NCI-H524 (cell line): ENCODE data around the gene PLPPR1.

ENCODE experiments used
- DNase-seq, 2 experiments: peaks; one replicate each; lab custom pipeline; 2025; lab: John Stamatoyannopoulos, UW

The PLPPR1 gene

DNA sequence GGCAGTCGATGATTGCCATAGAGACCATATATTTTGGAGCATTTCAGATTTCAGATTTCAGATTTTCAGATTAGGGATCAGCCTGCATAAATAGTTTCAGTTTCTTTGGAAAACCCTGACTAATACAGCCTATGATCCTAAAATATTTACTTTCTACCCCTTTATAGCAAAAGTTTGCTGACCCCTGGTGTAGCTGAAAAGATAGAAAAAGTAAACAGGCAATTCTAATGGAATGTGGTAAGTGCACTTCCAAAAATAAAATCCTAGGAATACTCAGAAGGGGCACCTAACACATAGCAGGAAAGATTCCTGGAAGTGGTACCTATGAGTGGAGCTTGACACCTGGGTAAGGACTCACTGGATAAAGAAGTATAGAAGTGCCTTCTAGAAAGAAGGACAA lies 321.8 kb downstream of the PLPPR1 start:
- no peak for DNase-seq

DNA sequence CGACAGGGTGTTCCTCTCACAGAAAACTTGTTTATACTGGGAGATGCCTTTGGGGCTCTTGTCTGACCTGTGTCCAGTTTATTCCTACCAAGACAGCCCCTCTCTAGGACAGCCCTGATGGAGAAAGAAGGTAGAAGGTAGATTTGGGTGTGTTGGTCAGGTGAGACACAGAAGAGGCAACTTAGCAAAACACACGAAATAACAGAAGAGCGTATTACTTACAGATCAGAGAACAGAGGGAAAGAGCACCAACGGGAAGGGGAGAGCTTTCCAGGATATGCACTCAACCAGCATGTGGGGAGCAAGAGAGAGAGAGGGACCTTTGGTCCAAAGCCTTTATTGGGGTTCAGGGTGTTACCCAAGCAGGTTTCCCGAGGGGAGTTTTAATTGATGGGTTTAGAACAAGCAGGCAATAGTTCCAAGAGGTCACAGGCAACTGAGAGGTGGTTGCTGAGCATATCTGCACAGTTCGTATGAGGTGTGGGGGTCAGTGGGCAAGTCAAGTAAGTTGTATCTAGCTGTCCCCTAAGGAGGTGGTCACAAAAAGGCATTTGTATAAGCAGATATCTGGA lies 324.5 kb downstream of the PLPPR1 start:
- no peak for DNase-seq

DNA sequence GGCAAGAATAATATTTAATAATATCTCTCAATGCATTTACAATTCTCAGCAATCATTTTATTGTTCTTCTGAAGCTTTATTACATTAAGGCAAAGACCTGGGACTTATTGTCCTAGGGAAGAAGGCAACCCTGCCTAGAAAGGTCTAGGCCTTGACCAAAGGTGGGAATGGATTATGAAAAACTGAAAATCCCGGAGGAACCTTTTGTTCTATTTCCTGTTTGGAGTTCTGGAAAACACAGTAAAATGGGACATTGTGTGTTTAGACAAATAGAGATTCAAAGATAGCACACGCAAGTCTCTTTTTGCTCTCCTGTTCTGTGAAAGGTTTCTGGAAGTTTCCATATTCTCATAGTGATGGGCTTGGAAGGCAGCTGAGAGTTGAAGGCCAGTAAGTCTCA lies 325.2 kb downstream of the PLPPR1 start:
- no peak for DNase-seq

DNA sequence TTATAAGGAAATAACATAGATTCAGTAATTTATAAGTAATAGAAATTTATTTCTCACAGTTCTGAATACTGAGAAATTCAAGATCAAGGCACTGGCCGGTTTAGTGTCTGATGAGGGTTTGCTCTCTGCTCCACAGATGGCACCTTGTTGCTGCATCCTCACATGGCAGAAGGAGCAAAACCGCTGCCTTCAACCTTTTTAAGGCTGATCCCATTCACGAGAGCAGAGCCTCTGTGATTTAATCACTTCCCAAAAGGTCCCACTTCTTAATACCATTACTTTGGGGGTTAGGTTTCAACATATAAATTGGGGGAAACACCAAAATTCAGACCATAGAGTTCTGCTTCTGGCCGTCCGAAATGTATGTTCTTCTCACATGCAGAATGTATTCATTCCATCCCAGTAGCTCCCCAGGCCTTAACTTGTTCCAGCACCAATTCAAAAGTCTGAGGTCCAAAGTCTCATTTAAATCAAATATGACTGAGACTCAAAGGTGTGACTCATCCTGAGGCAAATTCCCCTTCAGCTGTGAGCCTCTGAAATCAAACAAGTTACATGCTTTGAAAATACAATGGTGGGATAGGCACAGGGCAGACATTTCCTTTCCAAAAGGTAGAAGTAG lies 325.7 kb downstream of the PLPPR1 start:
- DNase-seq: no peak

DNA sequence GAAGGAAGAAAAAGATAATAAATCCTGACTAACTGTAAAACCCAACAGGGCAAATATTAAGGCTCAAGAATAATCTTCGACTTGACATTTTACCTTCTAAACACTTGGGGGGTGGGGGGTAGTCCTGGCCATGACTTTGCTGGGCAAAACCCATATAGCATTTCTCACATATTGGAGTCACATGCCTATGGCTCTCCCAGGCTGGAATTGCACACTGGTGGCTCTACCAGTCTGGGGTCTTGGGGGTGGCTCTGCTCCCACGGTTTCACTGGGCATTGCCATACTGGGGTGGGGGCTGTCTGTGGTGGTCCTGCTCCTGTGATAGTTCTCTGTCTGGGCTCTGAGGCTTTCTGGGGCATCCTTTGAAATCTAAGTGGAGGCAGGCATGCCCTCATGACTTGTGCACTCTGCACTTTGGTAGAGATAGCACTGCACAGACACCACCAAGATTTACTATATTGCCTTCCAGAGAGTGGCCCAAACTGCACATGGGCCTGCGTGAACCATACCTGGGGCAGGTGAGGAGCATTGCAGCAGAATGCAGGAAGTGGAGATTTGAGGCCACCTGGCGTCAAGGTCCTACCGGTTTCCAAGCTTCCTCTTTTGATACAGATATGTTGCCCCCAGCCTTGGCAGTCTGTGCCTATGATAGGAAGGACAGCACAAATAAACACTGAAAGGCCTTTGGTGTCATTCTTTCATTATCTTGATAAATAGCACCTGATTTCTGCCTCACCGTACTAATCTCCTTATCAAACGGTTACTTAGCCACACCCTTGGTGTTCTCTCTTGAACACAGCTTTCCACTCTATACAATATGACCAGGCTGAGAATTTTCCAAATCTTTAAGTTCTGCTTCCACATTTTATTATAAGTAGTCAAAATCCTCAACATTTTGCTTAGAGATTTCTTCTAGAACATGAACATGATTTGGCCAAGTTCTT lies 326.5 kb downstream of the PLPPR1 start:
- no peak for DNase-seq

DNA sequence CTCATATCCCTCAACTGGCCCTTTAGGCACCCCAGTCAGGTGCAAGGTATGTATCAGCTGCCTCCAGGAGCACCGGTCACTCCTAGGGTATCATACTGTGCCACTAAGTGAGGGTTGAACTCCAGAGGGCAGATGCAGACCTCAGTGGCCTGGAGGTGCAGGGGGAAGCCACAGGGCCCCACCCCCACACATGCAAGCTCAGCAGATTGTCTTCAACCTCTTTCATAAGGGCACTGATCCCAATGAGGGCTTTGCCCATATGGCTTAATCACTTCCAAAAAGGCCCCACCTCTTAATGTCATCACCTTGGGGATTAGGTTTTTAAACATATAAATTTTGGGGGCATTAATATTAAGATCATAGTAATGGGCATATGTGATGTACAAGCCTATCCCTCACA lies 328.1 kb downstream of the PLPPR1 start:
- no peak for DNase-seq

DNA sequence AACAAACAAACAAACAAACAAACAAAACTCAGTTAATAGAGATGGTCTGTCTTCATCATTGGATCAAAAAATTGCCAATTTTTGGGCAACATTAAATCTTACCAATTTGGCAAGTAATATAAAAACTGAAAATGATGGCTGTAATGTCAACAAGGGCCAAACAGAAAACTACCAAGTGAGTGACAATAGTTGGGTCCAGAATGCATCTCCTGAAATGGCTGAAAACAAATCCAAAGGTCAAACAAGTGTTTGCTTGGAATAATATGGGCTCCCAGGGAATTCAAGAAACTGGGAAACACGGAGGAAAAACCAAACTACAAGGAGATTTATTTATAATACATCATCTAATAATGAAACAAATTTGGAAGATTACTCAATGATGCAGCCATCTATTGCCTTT lies 331.2 kb downstream of the PLPPR1 start:
- DNase-seq: no peak

DNA sequence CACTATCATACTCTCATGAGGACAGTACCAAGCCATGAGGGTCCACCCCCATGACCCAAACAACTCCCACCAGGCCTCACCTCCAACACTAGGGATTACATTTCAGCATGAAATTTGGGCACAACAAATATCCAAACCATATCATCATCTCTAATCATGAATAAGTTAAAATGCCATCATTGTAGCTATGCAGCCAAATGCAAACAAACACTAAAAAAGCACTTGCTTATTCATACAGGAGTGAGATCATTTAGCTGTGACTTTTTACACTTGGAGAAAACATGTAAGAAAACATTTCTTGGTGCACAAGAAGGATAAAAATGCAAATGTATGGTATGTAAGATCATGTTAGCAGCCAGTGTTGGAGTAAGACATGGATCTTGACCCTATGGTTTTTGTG lies 332.1 kb downstream of the PLPPR1 start:
- no peak for DNase-seq

DNA sequence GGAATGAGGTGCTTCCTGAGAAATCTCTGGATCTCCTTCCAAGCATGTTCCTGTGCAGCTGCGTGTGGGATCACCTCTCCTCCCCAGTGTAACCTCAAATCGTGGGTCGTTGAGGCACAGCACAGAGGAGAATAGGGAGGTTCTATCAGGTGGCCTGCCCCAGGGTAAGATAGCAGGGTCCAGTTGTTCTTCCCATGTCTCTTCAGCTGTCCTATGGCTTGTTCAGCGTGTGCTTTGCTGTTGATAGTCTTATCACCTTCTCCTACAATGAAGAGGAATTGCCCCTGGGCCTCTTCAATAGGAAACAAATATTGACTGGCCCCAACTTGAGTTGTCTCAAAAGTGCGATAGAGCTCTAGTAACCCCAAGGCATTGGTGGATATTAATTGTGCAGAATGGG lies 333.9 kb downstream of the PLPPR1 start:
- DNase-seq: no peak

DNA sequence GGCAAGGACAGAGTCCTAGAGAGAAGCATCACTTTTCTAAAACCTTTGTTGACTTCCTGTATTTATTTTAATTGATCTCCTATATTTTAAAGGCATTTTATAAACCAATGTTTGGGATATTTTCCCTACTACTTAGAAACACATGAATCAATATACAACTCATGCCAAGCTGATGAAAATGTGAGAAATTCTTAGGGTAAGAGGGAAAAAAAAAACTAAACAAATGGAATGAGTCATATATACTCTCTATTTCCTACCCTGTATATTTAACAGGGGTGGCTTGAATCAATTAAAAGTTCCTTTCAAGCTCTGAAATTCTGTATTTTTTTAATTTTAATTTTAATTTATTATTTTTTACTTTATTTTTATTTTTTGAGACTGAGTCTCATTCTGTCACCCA lies 336.7 kb downstream of the PLPPR1 start:
- no peak for DNase-seq

DNA sequence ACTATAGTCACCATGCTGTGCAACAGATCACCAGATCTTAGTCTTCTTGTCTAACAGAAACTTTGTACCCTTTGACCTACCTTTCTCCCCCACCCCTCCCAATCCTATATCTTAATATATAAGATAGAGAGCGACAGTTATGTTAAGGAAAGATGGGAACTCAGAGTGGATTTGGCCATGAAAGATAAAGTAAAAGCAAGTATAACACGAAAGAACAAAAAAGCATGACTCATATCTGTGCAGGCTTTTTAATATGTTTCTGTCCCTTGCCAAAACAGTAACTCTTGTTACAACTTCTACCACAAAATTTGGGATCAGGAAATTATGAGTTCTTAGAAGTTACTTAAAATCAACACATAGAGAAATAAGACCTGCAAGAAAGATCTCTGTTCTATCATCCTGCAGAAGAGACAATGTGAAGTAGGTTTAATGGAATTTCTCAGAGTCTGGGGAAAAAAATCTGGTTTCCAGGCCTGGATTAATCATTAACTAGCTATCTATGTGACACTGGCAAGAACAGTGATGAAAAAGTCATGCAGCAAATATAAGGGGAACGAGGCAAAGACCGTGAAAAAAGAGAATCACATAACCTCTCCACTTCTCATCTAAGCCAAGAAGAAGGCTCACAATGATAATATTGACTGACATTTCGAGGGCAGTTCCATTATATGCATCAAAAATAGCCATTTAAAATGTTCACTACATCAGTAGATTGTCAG lies 337.7 kb downstream of the PLPPR1 start:
- no peak for DNase-seq

DNA sequence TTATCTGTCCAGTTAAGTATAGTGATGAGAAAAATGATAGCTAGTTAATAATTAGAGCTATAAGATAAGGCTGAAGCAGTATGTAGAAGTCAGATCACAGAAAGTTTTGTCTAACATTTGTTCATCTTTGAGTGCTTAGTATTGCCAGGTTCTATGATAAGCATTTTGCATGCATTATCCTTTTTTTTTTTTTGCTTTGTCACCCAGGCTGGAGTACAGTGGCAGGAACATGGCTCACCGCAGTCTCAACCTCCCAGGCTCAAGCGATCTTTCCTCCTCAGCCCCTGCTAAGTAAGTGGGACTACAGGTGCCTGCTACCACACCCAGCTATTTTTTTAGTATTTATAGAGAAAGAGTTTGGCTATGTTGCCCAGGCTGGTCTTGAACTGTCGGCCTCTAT lies 338.8 kb downstream of the PLPPR1 start:
- DNase-seq: no peak

DNA sequence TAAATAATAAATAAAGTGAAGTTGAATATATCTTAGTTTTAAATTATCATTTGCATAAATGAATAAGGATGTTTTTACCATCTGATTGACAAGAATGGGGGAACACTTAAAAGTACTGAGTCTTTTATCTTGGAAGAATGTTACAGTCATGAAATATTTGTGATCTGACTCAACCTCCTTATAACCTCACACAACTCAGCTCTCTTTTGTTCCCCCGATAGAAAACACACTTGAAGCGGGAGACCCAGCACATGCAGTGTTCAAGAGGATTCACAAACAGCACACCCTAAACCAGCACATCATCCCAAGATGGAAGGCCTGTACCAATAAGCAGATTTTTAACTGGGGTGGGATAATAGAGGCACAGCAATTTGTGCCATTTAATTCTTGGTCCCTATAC lies 340.8 kb downstream of the PLPPR1 start:
- no peak for DNase-seq

DNA sequence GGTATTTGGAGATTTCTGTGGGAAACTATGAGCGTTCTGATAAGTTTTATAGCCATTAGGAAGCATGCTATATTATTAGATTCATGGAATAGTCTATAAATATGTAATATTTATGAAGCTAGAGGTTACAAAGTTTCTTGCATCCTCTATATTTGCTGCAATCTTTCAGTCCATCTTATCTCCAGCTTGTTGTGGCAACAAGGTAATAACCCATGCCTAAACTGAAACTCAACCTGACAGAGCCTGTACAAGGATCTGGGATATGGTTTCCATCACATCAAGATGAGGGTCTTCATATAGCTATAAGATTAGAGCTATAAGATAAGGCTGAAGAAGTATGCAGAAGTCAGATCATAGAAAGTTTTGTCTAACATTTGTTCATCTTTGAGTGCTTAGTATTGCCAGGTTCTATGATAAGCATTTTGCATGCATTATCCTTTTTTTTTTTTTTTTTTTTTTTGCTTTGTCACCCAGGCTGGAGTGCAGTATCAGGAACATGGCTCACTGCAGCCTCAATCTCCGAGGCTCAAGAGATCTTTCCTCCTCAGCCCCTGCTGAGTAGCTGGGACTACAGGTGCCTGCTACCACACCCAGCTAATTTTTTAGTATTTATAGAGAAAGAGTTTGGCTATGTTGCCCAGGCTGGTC lies 341.5 kb downstream of the PLPPR1 start:
- no peak for DNase-seq

DNA sequence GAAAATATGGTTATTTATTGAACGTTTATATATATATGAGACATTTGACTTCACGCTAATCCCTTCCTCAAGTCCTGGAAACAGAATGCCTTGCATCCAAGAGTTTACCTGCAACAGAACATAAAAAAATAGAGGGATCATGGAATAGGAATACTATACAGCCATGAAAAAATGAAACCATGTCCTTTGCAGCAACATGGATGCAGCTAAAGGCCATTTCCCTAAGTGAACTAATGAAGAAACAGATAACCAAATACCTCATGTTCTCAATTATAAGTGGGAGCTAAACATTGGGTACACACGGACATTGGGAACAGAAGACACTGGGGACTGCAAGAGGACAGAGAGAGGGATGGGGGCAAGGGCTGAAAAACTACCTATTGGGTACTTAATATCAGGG lies 343.3 kb downstream of the PLPPR1 start:
- no peak for DNase-seq

DNA sequence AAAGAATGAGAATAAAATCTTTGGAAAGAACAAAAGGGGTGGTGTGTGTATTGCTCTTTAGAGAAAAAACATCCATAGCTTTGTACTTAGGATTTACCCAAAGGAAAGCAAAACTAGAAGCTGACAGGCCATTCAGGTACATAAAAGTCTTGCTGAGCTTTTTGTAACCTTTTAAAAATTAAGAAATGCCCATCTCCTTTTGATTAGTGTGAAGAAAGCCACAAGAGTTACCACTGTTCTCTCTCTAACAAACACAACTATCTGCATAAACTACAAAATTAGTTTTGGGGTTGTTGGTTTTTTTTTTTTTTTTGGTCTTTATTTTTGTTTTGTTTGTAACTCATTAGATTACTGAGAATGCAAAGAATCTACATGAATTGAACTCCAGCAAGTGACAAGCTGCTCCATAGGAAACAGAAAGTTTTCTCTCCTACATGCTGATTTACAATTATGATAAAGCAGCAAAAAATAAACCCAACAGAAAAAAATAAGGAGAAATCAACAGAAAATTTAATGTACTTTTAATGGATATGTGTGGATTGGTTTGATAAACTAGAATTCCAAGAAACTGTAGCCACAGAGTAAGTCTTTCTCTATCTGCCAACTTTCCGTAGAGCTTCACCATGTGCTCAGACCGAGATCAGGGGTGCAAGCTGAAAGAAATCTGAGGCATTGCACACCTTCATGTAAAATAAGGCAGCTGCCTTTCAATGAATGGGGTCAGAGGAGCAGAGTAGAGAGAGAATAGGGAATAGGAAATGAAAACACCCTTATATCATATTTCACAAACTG lies 344.0 kb downstream of the PLPPR1 start:
- no peak for DNase-seq
